SH-SY5Y (cell line): Measurements from ENCODE around the gene IL31RA.

Experiments used
- GATA2 ChIP-seq: IDR thresholded peaks from 2 replicates; pipeline ENCODE4 v1.6.1; 2011; ENCODE audit warnings: mild to moderate bottlenecking, low read depth, low read length
- GATA3 ChIP-seq: IDR thresholded peaks from 2 replicates; pipeline ENCODE4 v1.6.1; 2011; ENCODE audit warnings: low read depth, mild to moderate bottlenecking, low read length, moderate library complexity

DNA sequence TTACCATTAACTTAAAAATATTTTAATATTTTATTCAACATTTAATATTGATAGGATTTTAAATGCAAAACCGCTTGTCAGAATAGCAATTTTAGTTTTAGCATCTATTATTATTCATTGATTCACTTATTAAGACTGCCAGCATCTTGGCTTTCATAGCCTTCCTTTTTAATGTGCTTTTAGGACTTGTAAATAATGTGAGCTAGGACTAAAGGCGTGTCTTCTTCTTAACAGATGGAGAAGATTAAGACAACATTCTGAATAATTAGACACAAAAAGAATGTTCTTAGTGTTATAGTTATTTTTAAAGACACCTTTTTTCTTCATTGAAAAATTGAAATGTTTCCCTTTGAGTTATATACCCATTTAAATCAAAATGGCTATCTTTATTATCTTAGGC lies 6.9 kb downstream of the IL31RA start:
- TF ChIP-seq GATA2, result no peak
- TF ChIP-seq GATA3, result no peak
